ENCODE measurements around the gene SLC40A1. TPM values are rescaled to one million over a fixed set of nuclear protein-coding genes. Genes with fewer than 3 reads are reported as not detected.

The SLC40A1 gene
- total RNA-seq, 2 donors from 2014 or later, result 43.8 to 72.0 TPM

DNA sequence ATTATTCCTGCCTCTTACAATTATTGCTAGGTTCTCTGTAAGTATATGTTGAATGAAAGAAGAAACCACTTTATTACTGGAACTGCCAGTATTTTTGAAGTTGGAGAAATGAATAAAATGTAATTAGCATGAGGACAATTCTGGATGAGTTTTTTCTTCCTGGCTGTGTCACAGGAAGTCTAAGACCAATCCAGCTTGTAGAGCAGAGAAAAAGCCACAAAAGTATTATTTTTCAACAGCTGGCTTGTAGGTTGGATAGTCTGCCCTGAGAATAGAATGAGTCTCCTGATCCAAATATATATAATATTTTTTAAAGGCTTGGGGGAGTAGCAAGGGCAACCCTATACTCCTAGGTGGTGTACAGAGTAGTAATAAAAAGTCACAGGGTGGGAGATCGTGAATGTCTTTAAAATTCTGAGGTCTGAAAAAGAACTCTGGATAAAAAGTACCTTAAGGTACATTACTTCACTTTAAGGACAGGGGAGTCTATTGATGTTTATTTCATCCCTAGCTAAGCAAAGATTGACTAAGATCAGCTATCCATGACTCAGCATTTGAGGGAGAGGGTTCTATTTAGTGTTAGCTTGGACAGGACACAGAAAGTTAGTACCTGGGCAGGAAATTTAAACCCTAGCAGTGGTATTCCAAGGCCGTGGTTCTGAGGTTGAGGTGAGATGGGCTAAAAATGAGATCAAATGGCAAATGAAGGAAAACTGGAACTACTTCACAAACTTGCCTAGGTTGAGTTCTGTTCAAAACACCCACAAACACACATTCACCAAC lies 31.7 kb downstream of the SLC40A1 start:
- intact Hi-C loops (cut with DNase I), result no loop called here
- DNase-seq (ENCODE audit: low spot score), result no peak

DNA sequence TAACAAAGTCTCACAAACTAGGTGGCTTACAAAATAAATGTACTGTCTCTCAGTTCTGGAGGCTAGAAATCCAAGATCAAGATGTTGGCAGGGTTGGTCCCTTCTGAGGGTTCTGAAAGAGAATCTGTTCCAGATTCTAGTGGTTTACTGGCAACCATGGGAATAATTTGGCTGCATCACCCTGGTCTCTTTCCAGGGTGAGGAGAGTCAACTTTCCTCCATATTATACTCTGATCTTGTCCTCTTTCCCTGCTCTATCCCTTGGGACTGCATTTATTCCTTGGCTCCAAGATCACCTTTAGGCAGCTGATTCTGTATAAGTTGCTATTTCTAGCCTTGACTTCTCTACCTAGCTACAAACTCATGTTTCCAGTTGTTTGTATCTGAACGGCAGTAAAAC lies 35.2 kb downstream of the SLC40A1 start:
- no peak for DNase-seq (ENCODE audit: low spot score)
- intact Hi-C loops (cut with DNase I), result no loop called here

DNA sequence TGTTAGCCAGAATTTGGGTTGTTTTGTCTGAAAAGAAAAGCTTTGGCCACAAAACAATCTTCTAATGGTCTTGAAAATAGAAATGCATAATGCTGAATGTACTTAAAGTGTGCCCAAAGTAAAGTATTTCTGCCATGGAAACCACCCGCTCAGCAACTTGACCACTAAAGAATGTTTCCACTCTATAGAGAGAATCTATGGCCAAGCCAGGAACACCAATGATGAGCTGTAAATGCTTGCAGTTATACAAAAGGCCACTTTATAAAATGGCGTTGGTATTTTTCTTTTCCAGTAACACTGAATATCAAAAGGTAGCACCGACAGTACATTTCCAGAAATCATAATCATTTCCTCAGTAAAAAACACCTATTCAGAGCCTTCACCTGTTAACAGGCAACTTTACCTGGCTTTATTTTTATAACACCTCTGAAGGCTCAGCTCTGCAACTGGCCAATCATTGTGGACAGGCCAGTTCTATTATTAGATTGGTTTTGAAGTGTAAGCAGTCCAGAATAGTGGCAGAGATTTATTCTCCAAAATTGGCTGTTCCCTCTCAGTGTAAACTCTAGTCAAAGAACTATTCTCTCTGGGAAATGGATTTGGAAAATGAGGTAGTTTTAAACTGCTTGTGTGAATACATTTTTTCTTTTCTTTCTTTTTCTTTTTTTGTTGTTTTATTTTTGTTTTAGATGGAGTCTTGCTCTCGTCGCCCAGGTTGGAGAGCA lies 36.1 kb downstream of the SLC40A1 start:
- intact Hi-C loops (cut with DNase I), result no loop called here
- no peak for DNase-seq (ENCODE audit: low spot score)

DNA sequence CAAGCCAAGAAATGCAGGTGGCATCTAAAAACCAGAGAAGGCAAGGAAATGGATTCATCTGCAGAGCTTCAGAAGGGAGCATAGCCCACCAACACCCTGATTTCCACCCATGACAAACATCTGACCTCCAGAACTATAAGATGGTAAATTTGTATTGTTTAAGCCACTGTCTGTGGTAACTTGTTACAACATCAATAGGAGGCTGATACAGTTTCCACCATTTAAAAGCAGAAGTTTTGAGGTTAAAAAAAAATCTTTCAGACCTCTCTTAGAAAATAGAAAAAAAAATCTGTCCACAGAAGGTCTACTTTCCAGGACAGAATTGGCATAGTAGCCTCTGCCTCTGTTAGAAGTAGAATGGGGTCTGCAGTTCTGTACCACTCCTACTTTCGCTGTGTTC lies 37.2 kb downstream of the SLC40A1 start:
- no peak for DNase-seq (ENCODE audit: low spot score)
- intact Hi-C loops (cut with DNase I), result no loop called here

DNA sequence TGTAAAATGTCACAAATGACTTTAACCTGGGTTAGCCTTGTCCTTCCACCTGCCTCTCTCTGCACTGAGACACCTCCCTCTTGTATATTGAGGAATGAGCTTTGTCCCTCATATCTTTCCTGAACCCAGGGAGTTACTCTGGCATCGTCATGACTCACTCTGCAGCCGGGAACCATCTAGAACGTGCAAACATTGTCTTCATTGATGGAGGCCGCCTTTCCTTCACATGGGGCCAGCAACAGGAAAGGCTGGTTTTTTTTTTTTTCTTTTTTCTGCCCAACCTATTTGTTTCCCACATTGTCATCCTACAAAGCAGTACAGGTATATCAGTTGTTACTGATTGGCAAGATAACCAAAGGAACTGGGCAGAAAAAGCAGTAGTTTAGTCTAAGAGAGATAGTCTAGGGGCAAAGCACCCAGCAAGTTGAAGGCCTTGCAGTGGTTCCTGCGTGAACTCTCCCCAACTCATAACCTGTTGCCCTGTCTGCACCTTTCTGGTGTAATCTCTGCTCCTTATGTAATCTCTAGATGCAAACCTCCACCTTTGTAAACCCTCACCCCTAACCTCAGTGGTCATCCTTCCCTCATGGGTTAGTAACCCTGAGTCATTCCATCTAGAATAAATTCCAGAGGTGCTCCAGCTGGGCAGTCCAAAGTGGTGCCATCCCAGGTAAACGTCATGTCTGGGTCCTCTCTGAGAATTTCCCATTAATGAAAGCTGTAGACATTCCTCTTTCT lies 38.3 kb downstream of the SLC40A1 start:
- intact Hi-C loops (cut with DNase I), result no loop called here
- DNase-seq (ENCODE audit: low spot score), result no peak

DNA sequence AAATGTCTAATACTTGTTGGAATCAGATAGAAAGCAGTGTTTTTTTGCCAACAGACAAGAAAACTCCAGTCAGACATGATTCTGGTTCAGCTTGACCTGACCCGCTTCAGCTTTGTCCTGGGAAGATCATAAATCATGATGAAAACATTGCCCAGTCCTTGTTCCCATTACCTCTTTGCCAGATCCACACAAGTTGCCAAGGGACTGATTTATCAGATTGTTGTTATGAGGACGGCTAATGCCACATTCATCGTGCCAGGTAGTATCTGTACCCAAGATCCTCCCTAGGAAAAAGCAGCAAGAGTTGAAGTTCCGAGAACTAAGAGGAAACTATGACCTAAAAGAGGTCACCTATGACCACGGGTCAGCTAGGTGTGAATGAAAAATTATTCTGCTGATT lies 39.0 kb downstream of the SLC40A1 start:
- intact Hi-C loops (cut with DNase I), result no loop called here
- DNase-seq (ENCODE audit: low spot score), result no peak

DNA sequence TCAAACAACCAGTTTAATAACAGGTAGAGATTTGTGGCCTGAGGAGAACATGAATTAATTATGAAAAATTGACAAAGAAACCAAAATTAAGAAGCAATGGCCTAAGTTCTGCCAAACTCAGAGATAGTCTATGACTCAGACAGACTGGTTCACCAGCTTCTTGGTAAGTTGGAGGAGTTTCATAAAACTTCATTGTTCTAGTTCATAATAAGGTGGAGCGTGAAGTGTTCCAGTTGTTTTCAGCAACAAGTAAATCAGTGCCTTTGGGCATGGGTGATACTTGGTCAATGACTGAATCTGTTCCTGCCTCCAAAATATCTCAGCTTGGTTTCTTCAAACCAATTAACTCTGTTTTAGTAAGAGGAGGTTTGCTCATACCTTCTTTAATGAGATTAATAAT lies 40.0 kb downstream of the SLC40A1 start:
- no peak for DNase-seq (ENCODE audit: low spot score)
- intact Hi-C loops (cut with DNase I), result no loop called here

DNA sequence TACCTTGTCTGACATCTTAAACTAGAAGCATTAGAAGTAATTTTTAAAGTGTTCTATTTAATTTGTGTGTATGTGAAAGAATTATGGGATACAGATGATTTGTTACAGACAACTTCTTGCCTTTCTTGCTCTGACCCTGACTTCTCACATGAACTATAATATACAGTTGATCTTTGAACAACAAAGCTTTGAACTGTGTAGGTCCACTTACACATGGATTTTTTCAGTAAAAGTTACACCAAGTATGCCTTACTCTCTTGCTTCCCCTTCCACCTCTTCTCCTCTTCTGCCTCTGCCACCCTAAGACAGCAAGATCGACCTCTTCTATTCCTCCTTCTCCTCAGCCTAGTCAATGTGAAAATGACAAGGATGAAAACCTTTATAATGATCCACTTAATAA lies 42.2 kb downstream of the SLC40A1 start:
- DNase-seq (ENCODE audit: low spot score), result no peak
- intact Hi-C loops (cut with DNase I), result no loop called here

DNA sequence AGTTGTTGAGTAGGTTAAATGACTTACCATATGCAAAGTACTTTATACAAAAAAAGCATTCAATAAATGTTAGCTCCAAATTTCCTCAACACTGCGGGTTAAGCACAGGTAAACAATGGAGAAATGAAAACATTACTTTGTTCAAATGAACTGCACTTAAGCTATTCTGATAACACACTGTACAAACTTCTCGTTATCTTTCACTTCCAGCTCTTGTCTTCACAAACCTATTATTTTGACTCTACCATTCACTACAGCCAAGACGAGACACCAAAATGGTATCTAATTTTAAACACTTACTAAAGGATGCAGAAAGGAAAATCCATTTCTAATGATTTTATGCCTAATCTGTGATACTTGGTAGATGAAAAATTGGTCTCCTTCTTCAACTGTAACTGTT lies 43.8 kb downstream of the SLC40A1 start:
- intact Hi-C loops (cut with DNase I), result no loop called here
- no peak for DNase-seq (ENCODE audit: low spot score)

DNA sequence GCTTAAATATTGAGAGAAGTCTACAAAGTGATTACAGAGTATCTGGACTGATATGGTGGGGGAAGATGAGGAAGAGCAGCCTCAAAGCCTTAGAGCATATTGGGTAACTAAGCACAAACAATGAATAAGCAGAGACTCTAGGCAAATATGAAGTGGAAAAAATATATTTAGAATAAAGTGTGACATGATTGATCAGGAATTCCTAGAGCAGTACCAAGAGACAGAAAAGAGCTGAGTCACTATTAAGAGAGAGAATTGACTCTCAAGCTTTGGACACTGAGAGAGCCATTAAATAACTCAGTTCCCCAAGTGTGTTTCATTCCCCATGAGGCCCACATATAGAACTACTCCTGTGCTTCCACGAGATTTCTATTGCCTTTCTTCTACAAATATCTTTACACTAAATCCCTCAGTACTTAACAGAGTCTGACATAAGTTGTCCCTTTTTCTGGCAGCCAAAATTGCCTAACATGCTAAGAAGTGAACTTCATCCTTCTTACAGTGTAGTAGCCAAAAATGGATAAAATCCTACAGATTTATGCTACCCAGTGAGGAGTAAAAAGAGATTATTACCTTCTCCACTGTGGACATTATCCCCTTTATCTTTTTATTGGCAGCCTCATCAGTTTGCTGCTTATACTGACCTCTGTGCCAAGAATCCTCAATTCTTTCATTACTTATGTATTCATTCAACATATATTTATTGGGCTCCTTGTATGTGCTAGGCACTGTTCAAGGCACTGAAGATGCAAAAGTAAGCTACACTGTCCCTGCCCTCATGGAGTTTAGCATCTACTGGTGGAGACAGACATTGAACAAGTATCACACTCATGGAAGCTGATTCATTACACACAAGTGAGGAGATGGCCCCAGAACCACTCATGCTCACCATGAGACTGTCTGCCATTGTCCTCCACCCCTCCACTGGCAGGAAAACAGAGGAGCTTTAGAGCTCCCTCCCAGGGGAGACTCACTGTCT lies 45.4 kb downstream of the SLC40A1 start:
- intact Hi-C loops (cut with DNase I), result no loop called here
- no peak for DNase-seq (ENCODE audit: low spot score)

DNA sequence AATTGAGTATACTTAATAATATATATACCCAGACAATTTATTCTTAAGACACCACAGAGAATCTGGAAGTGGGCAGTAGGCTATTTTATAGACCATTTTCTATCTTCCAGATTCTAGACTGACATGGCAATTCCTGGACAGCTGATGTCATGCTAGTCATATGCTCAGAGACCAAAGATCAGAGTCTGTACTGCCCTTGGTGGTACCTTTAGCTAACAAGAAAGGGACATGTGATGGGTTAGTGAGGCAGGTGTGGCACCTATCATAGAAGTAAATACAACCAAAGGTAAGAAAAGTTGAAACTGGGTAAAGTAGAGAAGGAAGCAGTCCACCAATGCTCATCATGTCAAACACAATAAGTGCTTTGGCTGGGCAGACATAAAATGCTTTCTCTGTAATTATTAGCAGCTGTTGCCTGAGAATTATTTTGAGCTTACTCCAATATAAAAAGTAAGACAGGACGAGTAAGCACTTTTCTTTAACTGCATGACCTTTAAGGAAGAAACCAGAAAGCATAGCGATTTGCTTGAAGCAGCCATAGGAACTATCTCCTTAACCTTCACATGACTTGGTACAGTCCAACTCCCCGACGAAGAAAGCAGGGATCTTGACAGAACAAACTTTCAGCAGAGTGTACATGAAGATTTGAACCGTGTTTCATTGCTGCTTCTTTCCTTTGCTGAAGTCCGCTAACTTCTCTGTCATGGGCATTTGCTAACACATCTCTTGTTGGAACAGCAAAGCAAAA lies 47.1 kb downstream of the SLC40A1 start:
- no peak for DNase-seq (ENCODE audit: low spot score)
- intact Hi-C loops (cut with DNase I), result no loop called here

DNA sequence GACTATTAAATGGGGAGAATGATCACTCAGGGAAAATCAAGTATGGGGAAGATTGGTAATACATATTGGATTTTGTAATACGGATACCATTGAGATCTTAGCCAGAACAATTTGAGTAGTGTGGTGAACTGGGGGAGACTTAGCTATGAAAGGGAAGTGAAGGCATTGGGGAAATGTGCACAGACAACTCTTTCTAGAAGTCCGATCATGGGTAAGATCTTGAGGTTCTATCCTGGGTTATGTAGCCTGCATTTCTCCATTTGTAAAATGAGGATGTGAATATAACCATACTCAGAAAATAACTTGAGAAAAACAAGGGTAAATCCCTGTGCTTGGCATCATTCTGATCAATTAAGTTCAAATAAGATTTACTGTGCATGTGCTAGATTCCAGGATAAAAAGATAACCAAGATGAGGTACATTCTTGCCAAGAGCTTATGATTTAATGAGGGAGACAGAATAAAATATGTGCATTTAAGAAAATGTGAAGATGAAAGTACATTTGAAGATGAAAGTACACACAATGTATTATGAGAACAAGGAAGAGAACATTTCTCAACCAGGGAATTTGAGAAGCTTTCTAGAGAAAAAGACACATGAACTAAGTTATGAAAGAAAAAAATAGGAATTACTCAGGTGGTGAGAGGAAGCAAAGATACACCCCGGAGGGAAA lies 49.5 kb downstream of the SLC40A1 start:
- DNase-seq (ENCODE audit: low spot score), result no peak
- intact Hi-C loops (cut with DNase I), result no loop called here

DNA sequence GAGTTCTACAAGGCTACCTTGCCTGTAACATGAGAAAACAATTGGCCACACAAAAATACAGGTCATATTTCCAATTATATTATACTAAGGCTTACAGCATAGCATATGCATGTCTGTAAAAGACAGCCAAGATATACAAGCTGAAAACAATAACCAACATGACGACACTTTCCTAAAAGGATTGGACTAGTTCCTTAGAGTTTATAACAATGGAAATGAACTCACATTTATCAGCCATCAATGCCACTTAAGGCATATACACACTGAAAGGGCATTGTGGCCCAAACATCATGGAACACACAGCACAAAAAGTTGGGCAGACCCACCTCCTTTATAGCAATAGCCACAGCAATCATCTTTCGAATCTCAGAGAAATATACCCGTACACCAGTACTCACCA lies 52.0 kb downstream of the SLC40A1 start:
- intact Hi-C loops (cut with DNase I), result loop anchor here in 1 of 2 donors (10.0 kb wide), 1 partner anchor 46 kb away; no protein-coding TSS in a partner anchor
- DNase-seq (ENCODE audit: low spot score), result no peak

DNA sequence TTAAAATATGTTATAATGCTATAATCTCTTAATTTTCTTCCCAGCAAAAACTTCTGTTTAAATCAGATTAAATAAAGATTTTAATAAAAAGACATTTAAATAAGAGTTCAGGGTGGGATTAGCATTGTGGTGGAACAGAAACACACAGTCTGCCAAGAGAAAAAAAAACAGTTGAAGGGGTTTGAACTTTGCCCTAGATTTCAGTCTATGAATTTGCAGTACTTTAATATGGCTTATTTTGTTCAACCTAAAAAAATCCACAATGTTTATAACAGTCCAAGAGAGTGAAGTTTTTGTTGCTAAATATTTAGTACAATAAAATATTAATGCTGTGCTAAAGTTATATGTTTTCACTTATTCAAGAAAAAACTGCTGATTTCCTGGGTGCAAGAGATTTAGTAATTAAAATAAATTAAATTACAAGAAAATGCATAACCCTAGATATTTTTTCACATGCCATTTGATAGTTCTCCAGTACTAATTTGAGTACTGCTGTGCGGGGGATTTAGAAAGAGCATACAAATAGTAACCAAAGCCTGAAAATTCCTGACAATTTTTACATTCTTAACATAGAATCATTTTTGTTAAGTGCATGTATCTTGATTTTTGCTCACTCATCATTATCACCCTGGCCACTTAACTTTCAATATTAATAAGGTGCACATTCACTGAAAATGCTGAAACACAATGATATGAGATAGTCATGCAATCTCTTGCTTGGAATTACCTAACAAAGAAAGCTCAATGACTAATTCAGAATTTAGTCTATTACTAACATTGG lies 52.6 kb downstream of the SLC40A1 start:
- intact Hi-C loops (cut with DNase I), result loop anchor here in 1 of 2 donors (10.0 kb wide), 1 partner anchor 47 kb away; no protein-coding TSS in a partner anchor
- DNase-seq (ENCODE audit: low spot score), result no peak

DNA sequence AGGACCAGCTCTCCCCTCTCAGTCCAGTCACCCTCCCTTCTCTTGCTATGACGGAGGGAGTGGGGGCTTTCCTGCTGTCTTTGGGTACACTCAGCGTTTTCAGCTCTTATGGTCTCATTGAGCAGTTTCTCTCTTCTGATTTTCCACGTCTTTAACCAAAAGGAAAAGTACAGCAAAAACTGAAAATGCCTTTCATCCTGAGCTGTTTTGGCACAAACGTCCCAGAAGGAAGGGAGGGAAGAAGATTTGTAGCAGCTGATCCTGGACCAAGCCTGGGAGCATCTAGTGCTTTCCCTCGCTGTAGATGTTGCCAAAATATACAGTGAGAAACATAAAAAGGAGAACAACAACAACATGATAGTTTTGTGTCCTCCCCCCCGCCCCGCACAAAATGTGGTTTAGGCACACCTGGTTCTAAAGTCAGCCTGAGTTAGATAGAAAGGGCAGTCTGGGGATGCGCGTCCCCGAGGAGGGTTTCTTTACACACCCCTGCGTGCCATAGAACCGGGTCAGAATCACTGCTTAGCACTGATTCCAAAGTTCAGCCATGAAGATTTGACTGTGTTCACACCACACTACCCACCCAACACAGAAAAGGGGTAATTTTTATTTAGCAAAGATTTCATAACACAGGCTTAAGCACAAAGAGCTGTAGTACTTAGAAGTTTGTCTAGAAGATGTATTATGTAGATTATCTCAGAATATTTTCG lies 53.4 kb downstream of the SLC40A1 start:
- intact Hi-C loops (cut with DNase I), result loop anchor here in 1 of 2 donors (10.0 kb wide), 1 partner anchor 48 kb away; no protein-coding TSS in a partner anchor
- DNase-seq (ENCODE audit: low spot score), result no peak

DNA sequence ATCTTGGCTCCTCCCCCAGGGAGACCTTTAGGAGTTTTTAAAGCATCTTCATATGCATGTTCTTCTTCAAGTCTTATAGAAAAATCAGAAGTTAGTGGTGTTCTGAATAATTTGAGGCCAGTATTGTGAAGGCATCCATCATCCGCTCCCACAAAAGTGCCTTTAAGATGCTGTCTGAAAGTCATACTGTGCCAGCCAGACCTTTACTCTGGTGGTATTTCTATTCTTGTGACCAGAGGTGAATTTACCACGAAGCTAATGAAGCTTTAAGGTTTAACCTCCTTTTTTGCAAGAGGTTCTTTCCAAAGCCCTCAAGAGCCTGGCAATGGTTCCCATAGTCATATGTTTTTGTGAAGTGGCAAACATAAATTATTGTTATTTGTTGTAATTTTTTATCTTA lies 54.3 kb downstream of the SLC40A1 start:
- intact Hi-C loops (cut with DNase I), result loop anchor here in 1 of 2 donors (10.0 kb wide), 1 partner anchor 49 kb away; no protein-coding TSS in a partner anchor
- no peak for DNase-seq (ENCODE audit: low spot score)
